Mucosa of descending colon (tissue), 3 donors: ENCODE results near the gene APOBEC3C. TPM values are rescaled to one million over a fixed set of nuclear protein-coding genes. Genes with fewer than 3 reads are reported as not detected.
"Not testable (repeated sequence)": the region's sequence is repeated elsewhere in the genome, so short reads cannot be mapped to it uniquely, and the experiment has no call there.

Experiments
- ATAC-seq: fragments of 200-7000 bp; cut with Tn5 transposase; one replicate; pipeline ENCODE4 v1.9.1; 2020; ENCODE audit warnings: mild to moderate bottlenecking, moderate library complexity
- DNase-seq, 3 donors: peaks; one replicate each; pipeline ENCODE4 v3.0.0-alpha.2; 2020
- H3K36me3 ChIP-seq: fragments of 200-600 bp; one replicate; pipeline ENCODE4 v1.8.0; 2021; ENCODE audit warnings: low read depth, mild to moderate bottlenecking
- H3K4me1 ChIP-seq: fragments of 200-600 bp; one replicate; pipeline ENCODE4 v1.8.0; 2021; ENCODE audit warnings: low read depth, mild to moderate bottlenecking
- H3K4me3 ChIP-seq: fragments of 200-600 bp; one replicate; pipeline ENCODE4 v1.8.0; 2021; ENCODE audit warnings: mild to moderate bottlenecking
- H3K9me3 ChIP-seq: fragments of 200-600 bp; one replicate; pipeline ENCODE4 v1.8.0; 2021; ENCODE audit warnings: mild to moderate bottlenecking
- intact Hi-C, 2 donors: fragments of 100-400 bp; cut with DNase I in 1 of 2; cut with micrococcal nuclease in 1 of 2; formaldehyde crosslinking; loops; one replicate each; pipeline versions ENCODE4 v1.11.0 to v1.11.1; 2022; cut with DNase I, micrococcal nuclease
- total RNA-seq, 3 donors: library from RNA; stranded (reverse); fragmentation: NEBNext Ultra II Directional in 2 of 3; extraction: Animal tissue kit (Norgen Biotek cat#: 25700) in 2 of 3; gene quantifications; one replicate each; pipeline versions ENCODE4 v1.2.1 to v1.2.4, GENCODE V29; 2021 to 2023
- TF ChIP-seq, protein P1 (sequence below): fragments of 200-600 bp; IDR thresholded peaks from one replicate; pipeline ENCODE4 v1.8.0; 2022; ENCODE audit warnings: antibody characterized with exemption, mild to moderate bottlenecking
- donor health status: DM: no; HTN: no; CAD: no; lungs with moderate emphysema.
- donor health status: DM: no; HTN: no; CAD: no.
- donor health status: DM: no; HTN: yes; CAD: no.

The APOBEC3C gene
- total RNA-seq, 3 donors from 2014 or later: 23.1 to 30.6 (median 24.1) TPM

- TF ChIP-seq, protein P1, sequence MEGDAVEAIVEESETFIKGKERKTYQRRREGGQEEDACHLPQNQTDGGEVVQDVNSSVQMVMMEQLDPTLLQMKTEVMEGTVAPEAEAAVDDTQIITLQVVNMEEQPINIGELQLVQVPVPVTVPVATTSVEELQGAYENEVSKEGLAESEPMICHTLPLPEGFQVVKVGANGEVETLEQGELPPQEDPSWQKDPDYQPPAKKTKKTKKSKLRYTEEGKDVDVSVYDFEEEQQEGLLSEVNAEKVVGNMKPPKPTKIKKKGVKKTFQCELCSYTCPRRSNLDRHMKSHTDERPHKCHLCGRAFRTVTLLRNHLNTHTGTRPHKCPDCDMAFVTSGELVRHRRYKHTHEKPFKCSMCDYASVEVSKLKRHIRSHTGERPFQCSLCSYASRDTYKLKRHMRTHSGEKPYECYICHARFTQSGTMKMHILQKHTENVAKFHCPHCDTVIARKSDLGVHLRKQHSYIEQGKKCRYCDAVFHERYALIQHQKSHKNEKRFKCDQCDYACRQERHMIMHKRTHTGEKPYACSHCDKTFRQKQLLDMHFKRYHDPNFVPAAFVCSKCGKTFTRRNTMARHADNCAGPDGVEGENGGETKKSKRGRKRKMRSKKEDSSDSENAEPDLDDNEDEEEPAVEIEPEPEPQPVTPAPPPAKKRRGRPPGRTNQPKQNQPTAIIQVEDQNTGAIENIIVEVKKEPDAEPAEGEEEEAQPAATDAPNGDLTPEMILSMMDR: no peak
- no peaks in the 10 kb centered on the region for H3K4me1 ChIP-seq
- DNase-seq: no peak
- no peaks in the 10 kb centered on the region for H3K9me3 ChIP-seq
- H3K36me3 ChIP-seq: no peaks in the 10 kb centered on the region
- no peak overlapping the region for H3K4me3 ChIP-seq
- no peak for ATAC-seq
- intact Hi-C loops: no loop called here
Observed at GRCh38 chr22:39055658-39056057, 41.6 kb downstream of the APOBEC3C start.

- ATAC-seq, H3K4me3 ChIP-seq, H3K9me3 ChIP-seq, H3K36me3 ChIP-seq, DNase-seq, H3K4me1 ChIP-seq, intact Hi-C loops: not testable (repeated sequence)
Observed at GRCh38 chr22:39061290-39061689, 47.2 kb downstream of the APOBEC3C start.

GRCh38 chr22:39061951-39062350 lies 47.9 kb downstream of the APOBEC3C start:
- H3K4me1 ChIP-seq, ATAC-seq, H3K9me3 ChIP-seq, H3K4me3 ChIP-seq, intact Hi-C loops, DNase-seq, H3K36me3 ChIP-seq: not testable (repeated sequence)

DNA sequence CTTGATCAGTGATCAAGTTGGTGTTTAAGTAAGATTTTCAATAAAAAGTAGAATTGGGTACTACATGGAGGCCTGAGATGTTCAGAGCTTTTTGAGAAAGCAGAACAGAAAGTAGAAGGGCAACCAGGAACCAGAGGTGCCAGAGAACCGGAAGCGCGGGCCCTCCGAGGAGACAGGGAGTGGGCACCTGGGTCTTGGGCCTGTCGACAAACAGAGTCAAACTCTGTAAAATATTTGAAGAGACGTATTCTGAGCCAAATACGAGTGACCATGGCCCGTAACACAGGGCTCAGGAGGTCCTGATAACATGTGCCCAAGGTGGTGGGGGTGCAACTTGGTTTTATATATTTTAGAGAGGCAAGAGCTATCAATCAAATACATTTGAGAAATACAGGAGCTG lies 49.8 kb downstream of the APOBEC3C start:
- H3K36me3 ChIP-seq, DNase-seq, intact Hi-C loops, H3K4me1 ChIP-seq, H3K4me3 ChIP-seq, H3K9me3 ChIP-seq: not testable (repeated sequence)
- peak; percentile 68 for ATAC-seq

DNA sequence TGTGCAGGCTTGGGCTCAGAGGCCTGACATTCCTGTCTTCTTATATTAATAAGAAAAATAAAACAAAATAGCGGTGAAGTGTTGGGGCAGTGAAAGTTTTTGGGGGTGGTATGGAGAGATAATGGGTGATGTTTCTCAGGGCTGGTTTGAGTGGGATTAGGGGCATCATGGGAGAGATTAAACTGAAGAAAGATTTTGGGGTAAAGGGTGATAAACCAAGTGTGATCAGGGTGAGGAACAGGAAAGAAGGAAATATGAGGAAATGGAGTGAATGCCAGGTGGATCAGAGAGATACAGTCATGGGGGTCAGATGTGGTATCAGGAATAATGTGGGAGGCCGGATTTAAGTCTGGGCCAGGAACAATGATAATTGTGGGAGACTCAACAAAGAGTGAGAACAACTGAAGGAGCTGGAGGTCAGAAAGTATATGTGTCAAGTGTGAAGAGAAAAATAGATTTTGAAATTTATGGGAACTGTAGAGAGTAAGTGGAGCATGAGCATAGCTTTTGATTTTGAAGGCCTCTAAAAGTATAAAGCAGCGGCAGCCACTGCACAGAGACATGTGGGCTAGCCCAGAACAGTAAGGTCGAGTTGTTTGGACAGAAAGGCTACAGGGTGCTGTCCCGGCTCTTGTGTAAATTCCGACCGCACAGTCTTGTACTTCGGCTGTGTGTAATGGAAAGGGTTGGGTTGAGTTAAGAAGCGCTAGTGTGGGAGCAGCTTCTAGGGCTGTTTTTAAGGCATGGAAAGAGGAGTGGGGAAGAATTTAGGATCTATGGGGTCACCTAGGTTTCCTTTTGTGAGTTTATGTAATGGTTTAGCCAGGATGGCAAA lies 52.6 kb downstream of the APOBEC3C start:
- H3K4me3 ChIP-seq, intact Hi-C loops, ATAC-seq, H3K9me3 ChIP-seq, DNase-seq, H3K4me1 ChIP-seq, H3K36me3 ChIP-seq: not testable (repeated sequence)

- ATAC-seq: no peak
Observed at GRCh38 chr22:39068033-39068785, 54.2 kb downstream of the APOBEC3C start.

More at GRCh38 chr22:39068033-39068785, 54.2 kb downstream of the APOBEC3C start:
- TF ChIP-seq, protein P1: no peak
- no peaks in the 10 kb centered on the region for H3K4me1 ChIP-seq
- H3K4me3 ChIP-seq: no peak overlapping the region
- H3K9me3 ChIP-seq: no peaks in the 10 kb centered on the region
- intact Hi-C loops: no loop called here
- no peak for DNase-seq
- no peaks in the 10 kb centered on the region for H3K36me3 ChIP-seq

Other genes with a start within 250 kb of the APOBEC3C start
- gene DNAL4, start 220.1 kb upstream of the APOBEC3C start, total RNA-seq: 10 to 100 TPM; 14.7 to 17.6 (median 16.1) TPM
- 10 to 100 TPM in 1 of 3 donors, 1 to 10 TPM in 1, under 1 TPM in 1; 0.84 to 15.5 (median 1.2) TPM for gene NPTXR, start 170.2 kb upstream of the APOBEC3C start, total RNA-seq
- 10 to 100 TPM; 15.7 to 84.0 (median 23.6) TPM for gene CBX6, start 142.0 kb upstream of the APOBEC3C start, total RNA-seq
- 10 to 100 TPM in 1 of 3 donors, 1 to 10 TPM in 1, under 1 TPM in 1; 0.92 to 23.6 (median 2.5) TPM for gene APOBEC3A, start 56.6 kb upstream of the APOBEC3C start, total RNA-seq
- gene APOBEC3B, start 31.9 kb upstream of the APOBEC3C start, total RNA-seq: 10 to 100 TPM in 2 of 3 donors, 1 to 10 TPM in 1; 8.4 to 49.5 (median 23.6) TPM
- gene APOBEC3D, start 6.9 kb downstream of the APOBEC3C start, total RNA-seq: 1 to 10 TPM; 4.6 to 7.0 (median 6.5) TPM
- 10 to 100 TPM in 1 of 3 donors, 1 to 10 TPM in 2; 7.4 to 14.1 (median 8.8) TPM for gene APOBEC3F, start 26.6 kb downstream of the APOBEC3C start, total RNA-seq
- gene APOBEC3G, start 63.0 kb downstream of the APOBEC3C start, total RNA-seq: 1 to 10 TPM; 5.7 to 6.2 (median 6.1) TPM
- under 1 TPM in 1 of 3 donors, not detected in 2; 0.51 TPM for gene APOBEC3H, start 83.0 kb downstream of the APOBEC3C start, total RNA-seq
- gene CBX7, start 138.4 kb downstream of the APOBEC3C start, total RNA-seq: 100 to 1,000 TPM in 1 of 3 donors, 10 to 100 TPM in 2; 23.6 to 125 (median 29.2) TPM
- gene PDGFB, start 230.7 kb downstream of the APOBEC3C start, total RNA-seq: 10 to 100 TPM in 1 of 3 donors, 1 to 10 TPM in 2; 1.8 to 16.6 (median 5.4) TPM